Neural progenitor cell (in vitro differentiated cells): ENCODE data around the gene NPTX1. TPM values are rescaled to one million over a fixed set of nuclear protein-coding genes. Genes with fewer than 3 reads are reported as not detected.

Source experiments
- DNase-seq: peaks from one replicate; pipeline ENCODE4 v3.0.0-alpha.2; 2016; ENCODE audit warnings: low spot score
- H2AFZ ChIP-seq: fragments of 200-600 bp; sonication (generic); replicated peaks from 2 replicates; pipeline ENCODE4 v1.6.1; 2016; ENCODE audit warnings: antibody characterized with exemption
- H3F3A ChIP-seq: fragments of 200-600 bp; sonication (generic); 2 replicates; pipeline ENCODE4 v1.6.1; 2016; ENCODE audit warnings: antibody characterized with exemption, low read depth
- H3K27ac ChIP-seq: fragments of 200-600 bp; sonication (generic); 2 replicates; pipeline ENCODE4 v1.5.1; 2016; ENCODE audit warnings: mild to moderate bottlenecking
- H3K27me3 ChIP-seq: fragments of 200-600 bp; sonication (generic); 2 replicates; pipeline ENCODE4 v1.6.1; 2016; ENCODE audit warnings: mild to moderate bottlenecking, moderate library complexity
- H3K36me3 ChIP-seq: fragments of 200-600 bp; sonication (generic); 2 replicates; pipeline ENCODE4 v1.5.1; 2016
- H3K4me1 ChIP-seq: fragments of 200-600 bp; sonication (generic); 2 replicates; pipeline ENCODE4 v1.6.1; 2016; ENCODE audit warnings: mixed run types
- H3K4me2 ChIP-seq: fragments of 200-600 bp; sonication (generic); 2 replicates; pipeline ENCODE4 v1.6.1; 2016
- H3K4me3 ChIP-seq: fragments of 200-600 bp; sonication (generic); 2 replicates; pipeline ENCODE4 v1.5.1; 2016
- H3K79me2 ChIP-seq: fragments of 200-600 bp; sonication (generic); 2 replicates; pipeline ENCODE4 v1.6.1; 2016; ENCODE audit warnings: low read depth
- H3K9ac ChIP-seq: fragments of 200-600 bp; sonication (generic); 2 replicates; pipeline ENCODE4 v1.6.1; 2016
- H3K9me3 ChIP-seq: fragments of 200-600 bp; sonication (generic); 2 replicates; pipeline ENCODE4 v1.5.1; 2016; ENCODE audit warnings: low read depth
- H4K20me1 ChIP-seq: fragments of 200-600 bp; sonication (generic); 2 replicates; pipeline ENCODE4 v1.6.1; 2016; ENCODE audit warnings: low read depth
- H3K27ac Mint-ChIP-seq: 3 replicates; pipeline ENCODE4 v1.8.0; 2021; ENCODE audit warnings: mixed read lengths
- H3K27me3 Mint-ChIP-seq: 2 replicates; pipeline ENCODE4 v1.8.0; 2022; ENCODE audit warnings: low read depth, mild to moderate bottlenecking, inconsistent platforms, moderate library complexity, mixed read lengths; ENCODE audit not compliant: insufficient read depth
- H3K36me3 Mint-ChIP-seq: 3 replicates; pipeline ENCODE4 v1.8.0; 2021; ENCODE audit warnings: mixed read lengths
- H3K4me1 Mint-ChIP-seq: 3 replicates; pipeline ENCODE4 v1.8.0; 2021; ENCODE audit warnings: mixed read lengths
- H3K4me3 Mint-ChIP-seq: 3 replicates; pipeline ENCODE4 v1.8.0; 2021; ENCODE audit warnings: mild to moderate bottlenecking, moderate library complexity, mixed read lengths
- H3K9me3 Mint-ChIP-seq: 3 replicates; pipeline ENCODE4 v1.8.0; 2020; ENCODE audit warnings: mixed read lengths
- CTCF ChIP-seq: fragments of 200-600 bp; sonication (generic); IDR thresholded peaks from 2 replicates; pipeline ENCODE4 v1.5.1; 2017; ENCODE audit warnings: antibody characterized with exemption, mild to moderate bottlenecking
- EZH2 ChIP-seq: fragments of 200-600 bp; sonication (generic); IDR thresholded peaks from 2 replicates; pipeline ENCODE4 v1.6.1; 2017; ENCODE audit warnings: antibody characterized with exemption, mild to moderate bottlenecking, moderate library complexity
- EZH2phosphoT487 ChIP-seq: fragments of 200-600 bp; sonication (generic); IDR thresholded peaks from 2 replicates; pipeline ENCODE4 v1.6.1; 2017; ENCODE audit warnings: antibody characterized with exemption
- total RNA-seq: library from RNA; depleted of rRNA; stranded (reverse); fragments of >200 nt; gene quantifications from 2 replicates; pipeline ENCODE4 v1.2.3, GENCODE V29; 2015; ENCODE audit warnings: low replicate concordance

The NPTX1 gene
- total RNA-seq, 1 donor from 2014 or later: 2.6 TPM

- H3K4me1 Mint-ChIP-seq: peaks cover 6% of the 10 kb centered on the region
- no peaks in the 10 kb centered on the region for H3K36me3 Mint-ChIP-seq
- no peaks in the 10 kb centered on the region for H3K9me3 Mint-ChIP-seq
- Histone ChIP-seq H4K20me1 (no peaks in the 10 kb centered on the region), H3K27me3 (peaks cover 93% of the 10 kb centered on the region), H3K9ac (no peak overlapping the region), H3K36me3 (no peaks in the 10 kb centered on the region), H3K79me2 (no peaks in the 10 kb centered on the region), H3K4me1 (no peaks in the 10 kb centered on the region), H3F3A (no peaks in the 10 kb centered on the region), H3K4me3 (no peak overlapping the region), H3K27ac (no peak overlapping the region), H2AFZ (no peak overlapping the region), H3K4me2 (no peak overlapping the region), H3K9me3 (no peaks in the 10 kb centered on the region)
- no peak for DNase-seq
- H3K27ac Mint-ChIP-seq: no peak overlapping the region
- no peak for TF ChIP-seq EZH2phosphoT487
- TF ChIP-seq EZH2: no peak
- no peak for TF ChIP-seq CTCF
- H3K27me3 Mint-ChIP-seq: peaks cover 16% of the 10 kb centered on the region
- no peak overlapping the region for H3K4me3 Mint-ChIP-seq
These were observed 14.8 kb downstream of the NPTX1 start for GRCh38 chr17:80461528-80462160.

- Histone ChIP-seq H3K4me2 (no peak overlapping the region), H3K36me3 (no peaks in the 10 kb centered on the region), H3K9me3 (no peaks in the 10 kb centered on the region), H3K4me3 (no peak overlapping the region), H3K27me3 (peaks cover 93% of the 10 kb centered on the region), H2AFZ (no peak overlapping the region), H3F3A (peaks cover 5% of the 10 kb centered on the region), H4K20me1 (no peaks in the 10 kb centered on the region), H3K79me2 (no peaks in the 10 kb centered on the region), H3K9ac (no peak overlapping the region), H3K4me1 (peaks cover 3% of the 10 kb centered on the region), H3K27ac (no peak overlapping the region)
- Mint-ChIP-seq H3K4me3 (no peak overlapping the region), H3K36me3 (no peaks in the 10 kb centered on the region), H3K27ac (peak overlapping the region; percentile 54), H3K9me3 (no peaks in the 10 kb centered on the region), H3K27me3 (peaks cover 16% of the 10 kb centered on the region), H3K4me1 (peaks cover 15% of the 10 kb centered on the region)
- no peak for DNase-seq
- TF ChIP-seq CTCF (no peak), EZH2phosphoT487 (no peak), EZH2 (no peak)
These were observed 16.0 kb downstream of the NPTX1 start for GRCh38 chr17:80460429-80460834.

GRCh38 chr17:80459234-80459633, 17.2 kb downstream of the NPTX1 start:
- peaks cover 5% of the 10 kb centered on the region for H3K4me1 ChIP-seq
- Mint-ChIP-seq H3K9me3 (no peaks in the 10 kb centered on the region), H3K4me3 (no peak overlapping the region), H3K27me3 (peaks cover 16% of the 10 kb centered on the region), H3K4me1 (peaks cover 20% of the 10 kb centered on the region), H3K36me3 (no peaks in the 10 kb centered on the region), H3K27ac (no peak overlapping the region)
- H3K4me2 ChIP-seq: no peak overlapping the region
- H3K27ac ChIP-seq: no peak overlapping the region
- no peak overlapping the region for H3K9ac ChIP-seq
- no peaks in the 10 kb centered on the region for H4K20me1 ChIP-seq
- H3K9me3 ChIP-seq: no peaks in the 10 kb centered on the region
- no peaks in the 10 kb centered on the region for H3K79me2 ChIP-seq
- H3K4me3 ChIP-seq: no peak overlapping the region
- DNase-seq: no peak
- TF ChIP-seq EZH2: no peak
- TF ChIP-seq CTCF: no peak
- no peak for TF ChIP-seq EZH2phosphoT487
- peaks cover 12% of the 10 kb centered on the region for H3F3A ChIP-seq
- H3K36me3 ChIP-seq: no peaks in the 10 kb centered on the region
- no peak overlapping the region for H2AFZ ChIP-seq
- H3K27me3 ChIP-seq: peaks cover 81% of the 10 kb centered on the region
